PC-3 (cell line): ENCODE results near the gene MRPL49. TPM values are rescaled to one million over a fixed set of nuclear protein-coding genes. Genes with fewer than 3 reads are reported as not detected.

Experiments used
- ATAC-seq: fragments of 200-7000 bp; cut with Tn5 transposase; 2 replicates; pipeline ENCODE4 v1.9.1; 2020; ENCODE audit warnings: mild to moderate bottlenecking, moderate library complexity
- BruUV-seq: library from RNA; stranded (reverse); fragments of 400-500 nt; replicated peaks from 2 replicates; lab custom pipeline; 2021; lab: Mats Ljungman, UMichigan
- CTCF ChIA-PET: fragments of 300-600 bp; sonication (Branson Sonifier 250); formaldehyde crosslinking; loops from one replicate; lab custom pipeline; 2022; ENCODE audit warnings: antibody characterized with exemption; lab: Charles Lee
- POLR2A ChIA-PET: fragments of 300-600 bp; sonication (Branson Sonifier 250); formaldehyde crosslinking; loops from one replicate; lab custom pipeline; 2022; ENCODE audit warnings: antibody characterized with exemption; ENCODE audit not compliant: unreplicated experiment; lab: Charles Lee
- DNase-seq: peaks from one replicate; pipeline ENCODE4 v3.0.0-alpha.2; 2015
- H2AFZ ChIP-seq: fragments of 300-600 bp; sonication (generic); 2 replicates; pipeline ENCODE4 v1.6.0; 2016; ENCODE audit warnings: antibody characterized with exemption, low read length
- H3F3A ChIP-seq: fragments of 300-600 bp; sonication (generic); one replicate; pipeline ENCODE4 v1.6.0; 2017; ENCODE audit warnings: antibody characterized with exemption, low read length, control low read depth, mild to moderate bottlenecking; ENCODE audit not compliant: unreplicated experiment
- H3K27ac ChIP-seq: fragments of 300-600 bp; sonication (generic); 2 replicates; pipeline ENCODE4 v1.5.1; 2016; ENCODE audit warnings: mild to moderate bottlenecking, low read length
- H3K27me3 ChIP-seq: fragments of 300-600 bp; sonication (generic); 2 replicates; pipeline ENCODE4 v1.6.1; 2016; ENCODE audit warnings: low read length, mixed read lengths
- H3K36me3 ChIP-seq: fragments of 300-600 bp; sonication (generic); 2 replicates; pipeline ENCODE4 v1.6.1; 2016; ENCODE audit warnings: low read depth, mixed run types, low read length, mixed read lengths
- H3K4me1 ChIP-seq: fragments of 300-600 bp; sonication (generic); 2 replicates; pipeline ENCODE4 v1.5.1; 2016; ENCODE audit warnings: low read length; ENCODE audit not compliant: insufficient read depth
- H3K4me2 ChIP-seq: fragments of 300-600 bp; sonication (generic); 2 replicates; pipeline ENCODE4 v1.6.0; 2016; ENCODE audit warnings: low read length
- H3K4me3 ChIP-seq: fragments of 300-600 bp; sonication (generic); 2 replicates; pipeline ENCODE4 v1.5.1; 2016; ENCODE audit warnings: mild to moderate bottlenecking, low read length, mixed read lengths
- H3K79me2 ChIP-seq: fragments of 300-600 bp; sonication (generic); 2 replicates; pipeline ENCODE4 v1.6.1; 2017; ENCODE audit warnings: low read length, mixed read lengths
- H3K9ac ChIP-seq: fragments of 300-600 bp; sonication (generic); 2 replicates; pipeline ENCODE4 v1.6.0; 2016; ENCODE audit warnings: mild to moderate bottlenecking, low read length
- H3K9me2 ChIP-seq: fragments of 300-600 bp; sonication (generic); replicated peaks from 2 replicates; pipeline ENCODE4 v1.6.1; 2016; ENCODE audit warnings: mixed run types, low read length, mixed read lengths
- H3K9me3 ChIP-seq: fragments of 300-600 bp; sonication (generic); 2 replicates; pipeline ENCODE4 v1.6.1; 2016; ENCODE audit warnings: low read length, mixed read lengths
- H4K20me1 ChIP-seq: fragments of 300-600 bp; sonication (generic); 2 replicates; pipeline ENCODE4 v1.6.1; 2016; ENCODE audit warnings: low read length, mixed read lengths
- EZH2 ChIP-seq: fragments of 300-600 bp; sonication (generic); IDR thresholded peaks from one replicate; pipeline ENCODE4 v1.6.1; 2017; ENCODE audit warnings: antibody characterized with exemption, mild to moderate bottlenecking, low read length; ENCODE audit not compliant: unreplicated experiment
- EZH2phosphoT487 ChIP-seq: fragments of 300-600 bp; sonication (generic); IDR thresholded peaks from 2 replicates; pipeline ENCODE4 v1.6.1; 2018; ENCODE audit warnings: mild to moderate bottlenecking, antibody characterized with exemption, low read length, borderline replicate concordance
- intact Hi-C: fragments of 100-400 bp; cut with micrococcal nuclease; formaldehyde crosslinking; loops from 2 replicates; pipeline ENCODE4 v1.9.0; 2023
- total RNA-seq: library from RNA; depleted of rRNA; stranded (reverse); fragments of >200 nt; gene quantifications from 2 replicates; pipeline ENCODE4 v1.2.3, GENCODE V29; 2014
- TF ChIP-seq, protein P1 (sequence below): fragments of 300-600 bp; sonication (generic); conservative IDR thresholded peaks from 2 replicates; pipeline ENCODE4 v1.5.1; 2017; ENCODE audit warnings: antibody characterized with exemption, low read depth, mild to moderate bottlenecking, low read length

Gene MRPL49
- total RNA-seq, 1 experiment from 2014 or later: 163 TPM

DNA sequence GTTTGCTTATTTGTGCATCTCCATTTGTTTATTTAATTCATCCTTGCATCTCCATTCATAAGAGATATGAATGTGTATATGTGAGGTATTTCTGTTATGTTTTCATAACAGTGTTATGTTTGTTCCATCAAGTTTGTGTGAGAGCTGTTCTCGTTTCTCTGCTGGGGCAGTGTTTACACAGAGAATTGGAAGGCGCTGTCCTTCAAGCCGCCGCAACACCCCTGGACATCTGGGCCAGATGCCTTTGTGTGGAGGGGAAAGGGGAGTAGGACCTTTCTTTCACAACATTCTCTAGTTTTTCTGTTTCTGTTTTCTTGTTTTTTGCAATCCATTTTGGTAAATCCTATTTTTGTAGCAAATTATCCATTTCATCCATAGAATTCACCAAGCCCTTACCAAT is 17.5 kb upstream of the MRPL49 start:
- no TSS peak for BruUV-seq
- TF ChIP-seq EZH2: no peak
- TF ChIP-seq, protein P1, sequence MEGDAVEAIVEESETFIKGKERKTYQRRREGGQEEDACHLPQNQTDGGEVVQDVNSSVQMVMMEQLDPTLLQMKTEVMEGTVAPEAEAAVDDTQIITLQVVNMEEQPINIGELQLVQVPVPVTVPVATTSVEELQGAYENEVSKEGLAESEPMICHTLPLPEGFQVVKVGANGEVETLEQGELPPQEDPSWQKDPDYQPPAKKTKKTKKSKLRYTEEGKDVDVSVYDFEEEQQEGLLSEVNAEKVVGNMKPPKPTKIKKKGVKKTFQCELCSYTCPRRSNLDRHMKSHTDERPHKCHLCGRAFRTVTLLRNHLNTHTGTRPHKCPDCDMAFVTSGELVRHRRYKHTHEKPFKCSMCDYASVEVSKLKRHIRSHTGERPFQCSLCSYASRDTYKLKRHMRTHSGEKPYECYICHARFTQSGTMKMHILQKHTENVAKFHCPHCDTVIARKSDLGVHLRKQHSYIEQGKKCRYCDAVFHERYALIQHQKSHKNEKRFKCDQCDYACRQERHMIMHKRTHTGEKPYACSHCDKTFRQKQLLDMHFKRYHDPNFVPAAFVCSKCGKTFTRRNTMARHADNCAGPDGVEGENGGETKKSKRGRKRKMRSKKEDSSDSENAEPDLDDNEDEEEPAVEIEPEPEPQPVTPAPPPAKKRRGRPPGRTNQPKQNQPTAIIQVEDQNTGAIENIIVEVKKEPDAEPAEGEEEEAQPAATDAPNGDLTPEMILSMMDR: no peak
- no peak for TF ChIP-seq EZH2phosphoT487
- ATAC-seq (no peak), DNase-seq (no peak)
- no peaks in the 10 kb centered on the region for H4K20me1 ChIP-seq
- H3K9ac ChIP-seq: no peak overlapping the region
- intact Hi-C loops: no loop called here
- POLR2A ChIA-PET: no interaction called here
- H3K9me3 ChIP-seq: no peaks in the 10 kb centered on the region
- no peaks in the 10 kb centered on the region for H3K4me1 ChIP-seq
- no peaks in the 10 kb centered on the region for H3K36me3 ChIP-seq
- no peak overlapping the region for H3K4me3 ChIP-seq
- no peak overlapping the region for H3K4me2 ChIP-seq
- CTCF ChIA-PET: no interaction called here
- no peaks in the 10 kb centered on the region for H3F3A ChIP-seq
- H2AFZ ChIP-seq: no peak overlapping the region
- H3K27me3 ChIP-seq: no peaks in the 10 kb centered on the region
- H3K79me2 ChIP-seq: peaks cover 36% of the 10 kb centered on the region
- H3K9me2 ChIP-seq: no peaks in the 10 kb centered on the region
- H3K27ac ChIP-seq: no peak overlapping the region

DNA sequence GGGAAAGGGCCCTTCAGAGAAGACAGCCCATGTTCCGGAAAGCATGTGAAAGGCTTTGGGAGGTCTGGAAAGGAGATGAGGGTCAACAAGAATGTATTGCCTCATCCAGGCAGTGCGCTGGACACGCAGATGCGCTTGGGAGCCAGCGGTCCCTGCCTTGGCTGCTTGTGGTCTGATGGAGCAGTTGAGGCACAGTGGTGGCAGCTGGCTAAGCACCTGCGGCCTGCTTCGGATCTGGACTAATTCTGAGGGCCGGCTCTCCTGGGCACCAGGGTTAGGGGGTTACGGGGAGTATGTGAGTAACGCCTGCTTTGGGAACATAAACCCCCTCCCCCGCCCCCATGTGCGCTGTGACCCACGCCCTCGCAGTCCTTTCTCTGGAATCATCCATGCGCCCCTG is 15.0 kb upstream of the MRPL49 start:
- POLR2A ChIA-PET: no interaction called here

DNA sequence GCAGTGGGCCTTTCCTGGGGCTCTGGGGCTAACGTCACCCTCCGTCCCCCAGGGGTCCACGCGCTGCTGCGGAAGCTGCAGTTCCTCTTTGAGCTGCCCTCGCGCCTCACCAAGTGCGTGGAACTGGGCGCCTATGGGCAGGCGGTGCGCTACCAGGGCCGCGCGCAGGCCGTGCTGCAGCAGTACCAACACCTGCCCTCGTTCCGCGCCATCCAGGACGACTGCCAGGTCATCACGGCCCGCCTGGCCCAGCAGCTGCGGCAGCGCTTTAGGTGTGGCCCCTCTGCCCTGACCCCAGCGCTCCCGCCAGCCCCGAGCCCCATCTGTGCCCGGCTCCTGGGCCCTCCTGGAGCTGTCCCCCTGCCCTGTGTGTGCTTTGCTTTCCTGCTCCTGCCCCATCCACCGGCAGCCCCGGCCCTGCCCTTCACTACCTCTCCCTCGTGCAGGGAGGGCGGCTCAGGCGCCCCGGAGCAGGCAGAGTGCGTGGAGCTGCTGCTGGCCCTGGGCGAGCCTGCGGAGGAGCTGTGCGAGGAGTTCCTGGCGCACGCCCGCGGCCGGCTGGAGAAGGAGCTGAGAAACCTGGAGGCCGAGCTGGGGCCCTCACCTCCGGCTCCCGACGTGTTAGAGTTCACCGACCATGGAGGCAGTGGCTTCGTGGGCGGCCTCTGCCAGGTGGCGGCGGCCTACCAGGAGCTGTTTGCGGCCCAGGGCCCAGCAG is 14.2 kb upstream of the MRPL49 start:
- H3K4me1 ChIP-seq: peaks cover 3% of the 10 kb centered on the region
- no peak overlapping the region for H3K9ac ChIP-seq
- H3K4me2 ChIP-seq: no peak overlapping the region
- no peaks in the 10 kb centered on the region for H3K9me2 ChIP-seq
- TF ChIP-seq EZH2: no peak
- TF ChIP-seq, protein P1: no peak
- TF ChIP-seq EZH2phosphoT487: no peak
- intact Hi-C loops: no loop called here
- ChIA-PET CTCF (no interaction called here), POLR2A (no interaction called here)
- no peak overlapping the region for H3K4me3 ChIP-seq
- no peaks in the 10 kb centered on the region for H4K20me1 ChIP-seq
- DNase-seq (no peak), ATAC-seq (no peak)
- H3K27me3 ChIP-seq: no peaks in the 10 kb centered on the region
- no peaks in the 10 kb centered on the region for H3K9me3 ChIP-seq
- peaks cover 25% of the 10 kb centered on the region for H3K79me2 ChIP-seq
- no peaks in the 10 kb centered on the region for H3F3A ChIP-seq
- no TSS peak for BruUV-seq
- no peaks in the 10 kb centered on the region for H3K36me3 ChIP-seq
- no peak overlapping the region for H3K27ac ChIP-seq
- H2AFZ ChIP-seq: no peak overlapping the region

More for the DNA sequence above, 15.0 kb upstream of the MRPL49 start:
- H3F3A ChIP-seq: no peaks in the 10 kb centered on the region
- ATAC-seq (no peak), DNase-seq (no peak)
- BruUV-seq: no TSS peak
- H3K4me2 ChIP-seq: no peak overlapping the region
- no peak overlapping the region for H3K9ac ChIP-seq
- no peaks in the 10 kb centered on the region for H4K20me1 ChIP-seq
- TF ChIP-seq EZH2: no peak
- no peak for TF ChIP-seq EZH2phosphoT487
- TF ChIP-seq, protein P1: no peak
- CTCF ChIA-PET: no interaction called here
- no peak overlapping the region for H3K4me3 ChIP-seq
- no peak overlapping the region for H2AFZ ChIP-seq
- H3K27ac ChIP-seq: no peak overlapping the region
- no peaks in the 10 kb centered on the region; the same call in 1 of the 2 replicates for H3K4me1 ChIP-seq
- intact Hi-C loops: no loop called here
- no peaks in the 10 kb centered on the region for H3K9me3 ChIP-seq
- H3K79me2 ChIP-seq: peaks cover 27% of the 10 kb centered on the region
- H3K36me3 ChIP-seq: no peaks in the 10 kb centered on the region
- H3K9me2 ChIP-seq: no peaks in the 10 kb centered on the region
- H3K27me3 ChIP-seq: no peaks in the 10 kb centered on the region
